NCI-H187 (cell line): ENCODE measurements around the gene NLRP11.

Experiments used
- DNase-seq, 2 experiments: peaks; one replicate each; lab custom pipeline; 2025; lab: John Stamatoyannopoulos, UW

The NLRP11 gene

GRCh38 chr19:55831846-55832245 lies at the start of gene NLRP11:
Gene NLRP11 (minus strand): TSS chr19:55831999. CDS start chr19:55818174, 13,825 bp downstream.
- no peak for DNase-seq

GRCh38 chr19:55877211-55877610 lies 45.4 kb upstream of the NLRP11 start:
- no peak for DNase-seq

GRCh38 chr19:55870736-55871135 lies 38.9 kb upstream of the NLRP11 start:
- no peak for DNase-seq

- DNase-seq, result no peak
Measured at GRCh38 chr19:55867101-55867500, 35.3 kb upstream of the NLRP11 start.

DNA sequence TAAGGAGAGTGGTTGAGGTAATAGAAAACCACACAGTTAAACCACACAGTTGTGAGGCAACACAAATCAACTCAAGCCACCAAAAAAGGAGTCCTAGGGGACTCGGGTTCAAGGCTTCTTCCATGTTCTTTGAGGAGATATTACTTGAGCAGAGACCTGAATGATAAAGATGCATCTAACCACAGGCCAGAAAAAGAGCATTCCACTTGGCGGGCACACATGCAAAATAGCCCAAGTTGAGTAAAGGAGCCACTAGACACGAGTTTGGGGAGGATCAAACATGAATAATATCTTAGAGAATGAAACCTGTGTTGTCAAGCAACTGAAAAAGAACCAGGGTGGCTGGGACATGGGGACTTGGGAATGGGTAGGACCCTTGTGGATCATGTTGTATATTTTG lies 34.7 kb upstream of the NLRP11 start:
- DNase-seq, result no peak

- no peak for DNase-seq
Measured at GRCh38 chr19:55858969-55859368, 27.2 kb upstream of the NLRP11 start.

DNA sequence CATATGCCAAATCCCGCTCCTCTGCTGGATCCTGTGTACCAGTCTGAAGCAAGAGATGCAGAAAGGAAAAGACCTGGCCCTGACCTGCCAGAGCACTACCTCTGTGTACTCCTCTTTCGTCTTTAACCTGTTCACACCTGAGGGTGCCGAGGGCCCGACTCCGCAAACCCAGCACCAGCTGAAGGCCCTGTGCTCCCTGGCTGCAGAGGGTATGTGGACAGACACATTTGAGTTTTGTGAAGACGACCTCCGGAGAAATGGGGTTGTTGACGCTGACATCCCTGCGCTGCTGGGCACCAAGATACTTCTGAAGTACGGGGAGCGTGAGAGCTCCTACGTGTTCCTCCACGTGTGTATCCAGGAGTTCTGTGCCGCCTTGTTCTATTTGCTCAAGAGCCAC lies 26.6 kb upstream of the NLRP11 start:
- no peak for DNase-seq

- no peak for DNase-seq
Measured at GRCh38 chr19:55857974-55858373, 26.2 kb upstream of the NLRP11 start.

DNA sequence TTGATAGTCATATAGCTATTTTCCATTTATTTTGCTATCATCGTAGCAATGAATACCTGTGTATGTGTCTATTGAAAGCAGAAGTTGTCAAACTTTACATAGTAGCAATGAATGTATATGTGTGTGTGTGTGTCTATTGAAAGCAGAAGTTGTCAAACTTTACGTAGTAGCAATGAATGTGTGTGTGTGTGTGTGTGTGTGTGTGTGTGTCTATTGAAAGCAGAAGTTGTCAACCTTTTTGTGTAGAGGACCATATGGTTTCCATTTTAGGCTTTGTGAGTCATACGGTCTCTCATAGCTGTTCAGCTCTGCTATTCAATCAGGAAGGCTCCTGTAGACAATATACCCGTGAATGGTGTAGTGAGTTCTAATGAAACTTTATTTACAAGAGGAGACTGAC lies 25.4 kb upstream of the NLRP11 start:
- no peak for DNase-seq

GRCh38 chr19:55855160-55855559 lies 23.4 kb upstream of the NLRP11 start:
- DNase-seq, result no peak

GRCh38 chr19:55838906-55839305 lies 7.1 kb upstream of the NLRP11 start:
- DNase-seq, result no peak

DNA sequence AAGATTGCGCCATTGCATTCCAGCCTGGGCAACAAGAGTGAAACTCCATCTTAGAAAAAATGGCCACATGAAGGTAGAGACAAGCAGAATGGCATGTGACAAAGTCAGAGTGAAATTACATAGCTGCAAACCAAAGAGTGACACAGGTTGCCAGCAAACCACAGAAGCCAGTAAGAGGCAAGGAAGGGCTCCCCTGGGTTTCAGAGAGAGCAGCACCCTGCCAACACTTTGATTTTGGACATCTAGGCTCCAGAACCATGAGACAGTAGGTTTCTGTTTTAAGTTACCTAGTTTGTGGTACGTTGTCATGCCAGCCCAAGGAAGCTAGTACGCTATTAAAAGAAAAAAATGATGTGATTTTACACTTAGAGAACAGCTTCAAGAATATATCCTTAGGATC lies 6.5 kb upstream of the NLRP11 start:
- no peak for DNase-seq

GRCh38 chr19:55836340-55836739 lies 4.5 kb upstream of the NLRP11 start, which contains the start of gene NLRP4:
Gene NLRP4 (plus strand): TSS chr19:55836540. CDS start chr19:55852081, 15,541 bp downstream.
- DNase-seq, result no peak

- DNase-seq, result no peak
Measured at GRCh38 chr19:55832676-55833075, 877 bp upstream of the NLRP11 start.

GRCh38 chr19:55830656-55831055 lies 1.1 kb downstream of the NLRP11 start:
- DNase-seq, result no peak

GRCh38 chr19:55820037-55820436 lies 11.8 kb downstream of the NLRP11 start:
- DNase-seq, result no peak

DNA sequence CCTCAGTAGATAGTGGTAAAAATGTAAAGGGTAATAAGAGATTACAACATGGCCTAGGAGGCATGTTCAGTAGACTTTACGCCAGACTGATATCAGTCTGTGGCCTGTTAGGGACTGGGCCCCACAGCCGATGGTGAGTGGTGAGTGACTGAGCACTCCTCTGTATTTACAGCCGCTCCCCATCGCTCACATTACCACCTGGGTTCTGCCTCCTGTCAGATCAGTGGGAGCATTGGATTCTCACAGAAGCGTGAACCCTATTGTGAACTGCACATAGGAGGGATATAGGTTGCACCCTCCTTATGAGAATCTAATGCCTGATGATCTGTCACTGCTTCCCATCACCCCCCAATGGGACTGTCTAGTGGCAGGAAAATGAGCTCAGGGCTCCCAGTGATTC lies 17.9 kb downstream of the NLRP11 start:
- DNase-seq, result no peak

GRCh38 chr19:55812449-55812848 lies 19.4 kb downstream of the NLRP11 start:
- no peak for DNase-seq

DNA sequence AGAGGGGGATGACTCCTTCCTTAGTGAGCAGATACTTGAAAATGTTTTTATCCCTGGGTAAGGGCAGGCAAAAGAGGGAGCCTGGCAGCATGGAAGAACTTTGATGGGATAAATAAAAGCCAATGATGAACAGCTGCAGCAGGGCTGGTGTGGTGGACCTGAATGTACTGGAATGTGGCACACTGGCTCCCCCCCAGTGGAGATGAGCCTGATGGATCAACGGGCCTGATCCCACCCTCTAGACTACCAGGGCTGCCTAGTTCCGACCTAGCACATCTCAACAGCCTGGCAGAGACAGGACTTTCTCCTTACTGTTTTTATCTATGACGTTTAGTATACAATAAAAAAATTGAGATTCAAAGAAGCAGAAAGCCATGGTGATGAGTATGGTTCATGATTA lies 20.5 kb downstream of the NLRP11 start:
- no peak for DNase-seq

- peak; percentile 71 to 85 for DNase-seq
Measured at GRCh38 chr19:55809381-55810058, 22.3 kb downstream of the NLRP11 start.

- no peak for DNase-seq
Measured at GRCh38 chr19:55802281-55802680, 29.5 kb downstream of the NLRP11 start.

GRCh38 chr19:55801416-55801815 lies 30.4 kb downstream of the NLRP11 start:
- no peak for DNase-seq

- DNase-seq, result no peak
Measured at GRCh38 chr19:55795021-55795420, 36.8 kb downstream of the NLRP11 start.

- no peak for DNase-seq
Measured at GRCh38 chr19:55781112-55781511, 50.7 kb downstream of the NLRP11 start.
